ENCODE data around the gene CDKN2C. TPM values are rescaled to one million over a fixed set of nuclear protein-coding genes. Genes with fewer than 3 reads are reported as not detected.

Gene CDKN2C
- 10 to 100 TPM; 13.1 to 26.7 (median 24.9) TPM for total RNA-seq (2021; fragmentation: NEBNext Ultra II Directional; extraction: Animal tissue kit (Norgen Biotek cat#: 25700))
- long read RNA-seq, partial matches to known transcripts, result 1 of 5 reads
- long read RNA-seq, other reads (novel, unspliced or antisense), result 0 of 5 reads

DNA sequence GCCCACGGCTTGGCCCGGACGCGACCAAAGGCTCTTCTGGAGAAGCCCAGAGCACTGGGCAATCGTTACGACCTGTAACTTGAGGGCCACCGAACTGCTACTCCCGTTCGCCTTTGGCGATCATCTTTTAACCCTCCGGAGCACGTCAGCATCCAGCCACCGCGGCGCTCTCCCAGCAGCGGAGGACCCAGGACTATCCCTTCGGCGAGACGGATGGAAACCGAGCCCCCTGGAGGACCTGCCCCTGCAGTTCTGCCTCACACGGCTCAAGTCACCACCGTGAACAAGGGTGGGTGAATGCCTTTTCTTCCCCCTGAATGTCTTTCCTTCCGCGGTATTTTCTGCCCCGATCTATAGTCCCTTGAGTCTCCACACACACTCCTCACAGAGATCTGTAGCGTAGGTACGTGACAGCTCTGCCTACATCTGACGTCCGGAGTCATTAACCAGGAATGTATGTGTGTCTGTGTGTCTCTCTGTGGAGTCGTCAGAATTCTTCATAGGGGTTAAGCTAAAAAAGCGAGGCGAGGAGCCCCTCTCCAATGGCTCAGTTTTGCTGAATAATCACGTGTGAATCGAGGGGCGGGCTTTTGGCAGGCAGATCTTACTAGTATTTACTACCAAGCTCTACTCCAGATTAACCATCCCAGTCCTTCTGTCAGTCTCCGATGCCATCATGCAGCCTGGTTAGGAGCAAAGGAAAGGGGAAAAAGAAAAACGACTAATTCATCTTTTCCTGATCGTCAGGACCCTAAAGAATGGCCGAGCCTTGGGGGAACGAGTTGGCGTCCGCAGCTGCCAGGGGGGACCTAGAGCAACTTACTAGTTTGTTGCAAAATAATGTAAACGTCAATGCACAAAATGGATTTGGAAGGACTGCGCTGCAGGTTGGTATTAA is at the start of gene CDKN2C:
TSS of gene CDKN2C (plus strand) at position 635 of the 898 bp plus-strand sequence. CDS start at position 759, 124 bp downstream.
- DNase-seq, result peak; percentile 92
- Mint-ChIP-seq H3K27ac (peak within 1 kb of the TSS; percentile 94), H3K9me3 (no peaks in the 10 kb centered on the region), H3K27me3 (ENCODE audit: insufficient read depth) (peaks cover 5% of the 10 kb centered on the region), H3K4me1 (ENCODE audit: low read depth) (peaks cover 43% of the 10 kb centered on the region), H3K4me3 (peak within 1 kb of the TSS; percentile 96), H3K36me3 (ENCODE audit: low read depth) (peaks cover 22% of the 10 kb centered on the region)
- TF ChIP-seq, protein P1, sequence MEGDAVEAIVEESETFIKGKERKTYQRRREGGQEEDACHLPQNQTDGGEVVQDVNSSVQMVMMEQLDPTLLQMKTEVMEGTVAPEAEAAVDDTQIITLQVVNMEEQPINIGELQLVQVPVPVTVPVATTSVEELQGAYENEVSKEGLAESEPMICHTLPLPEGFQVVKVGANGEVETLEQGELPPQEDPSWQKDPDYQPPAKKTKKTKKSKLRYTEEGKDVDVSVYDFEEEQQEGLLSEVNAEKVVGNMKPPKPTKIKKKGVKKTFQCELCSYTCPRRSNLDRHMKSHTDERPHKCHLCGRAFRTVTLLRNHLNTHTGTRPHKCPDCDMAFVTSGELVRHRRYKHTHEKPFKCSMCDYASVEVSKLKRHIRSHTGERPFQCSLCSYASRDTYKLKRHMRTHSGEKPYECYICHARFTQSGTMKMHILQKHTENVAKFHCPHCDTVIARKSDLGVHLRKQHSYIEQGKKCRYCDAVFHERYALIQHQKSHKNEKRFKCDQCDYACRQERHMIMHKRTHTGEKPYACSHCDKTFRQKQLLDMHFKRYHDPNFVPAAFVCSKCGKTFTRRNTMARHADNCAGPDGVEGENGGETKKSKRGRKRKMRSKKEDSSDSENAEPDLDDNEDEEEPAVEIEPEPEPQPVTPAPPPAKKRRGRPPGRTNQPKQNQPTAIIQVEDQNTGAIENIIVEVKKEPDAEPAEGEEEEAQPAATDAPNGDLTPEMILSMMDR (IDR thresholded peaks at IDR 0.05), result peak; percentile 23; the same call in 1 of the 2 replicates

DNA sequence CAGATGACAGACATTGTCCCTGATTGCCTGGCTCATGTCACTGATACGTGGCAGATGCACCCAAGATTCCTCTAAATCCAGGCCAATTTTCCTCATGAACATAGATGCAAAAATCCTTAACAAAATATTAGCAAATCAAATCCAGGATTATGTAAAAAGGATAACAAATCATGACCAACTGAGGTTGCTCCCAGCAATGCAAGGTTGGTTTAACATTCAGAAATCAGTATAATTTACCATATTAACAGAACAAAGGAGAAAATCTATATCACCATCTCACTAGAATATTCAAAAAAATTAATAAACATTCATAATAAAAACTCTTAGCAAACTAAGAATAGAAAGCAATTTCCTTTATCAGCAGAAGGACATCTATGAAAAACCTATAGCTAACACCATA is 49.6 kb upstream of the CDKN2C start:
- no peak for DNase-seq
- no peaks in the 10 kb centered on the region for H3K27me3 Mint-ChIP-seq (ENCODE audit: insufficient read depth)
- H3K4me1 Mint-ChIP-seq (ENCODE audit: low read depth), result peaks cover 5% of the 10 kb centered on the region; the same call in 1 of the 2 replicates
- H3K36me3 Mint-ChIP-seq (ENCODE audit: low read depth), result peaks cover 26% of the 10 kb centered on the region
- TF ChIP-seq, protein P1 (IDR thresholded peaks at IDR 0.05), result no peak
- H3K4me3 Mint-ChIP-seq, result no peak overlapping the region
- H3K9me3 Mint-ChIP-seq, result peaks cover 11% of the 10 kb centered on the region
- H3K27ac Mint-ChIP-seq, result no peak overlapping the region

DNA sequence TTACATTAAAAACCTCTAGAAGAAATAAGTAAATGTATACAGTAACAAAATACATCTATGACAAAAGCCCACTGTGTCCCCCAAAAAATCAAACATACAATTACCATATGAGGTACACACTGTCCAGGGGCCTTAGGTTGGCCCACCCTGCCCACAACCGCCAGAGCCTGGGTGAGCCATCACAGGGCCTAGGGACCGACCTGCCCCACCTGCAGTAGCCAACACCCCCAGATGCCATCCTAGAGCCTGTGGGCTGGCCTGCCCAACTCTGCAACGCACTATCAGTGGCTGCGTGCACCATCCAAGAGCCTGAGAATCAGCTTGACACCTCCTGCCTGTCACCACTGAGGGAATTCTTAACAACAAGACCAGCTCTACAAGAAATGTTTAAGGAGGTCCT is 49.0 kb upstream of the CDKN2C start:
- peaks cover 5% of the 10 kb centered on the region; the same call in 1 of the 2 replicates for H3K4me1 Mint-ChIP-seq (ENCODE audit: low read depth)
- H3K36me3 Mint-ChIP-seq (ENCODE audit: low read depth), result peaks cover 26% of the 10 kb centered on the region
- H3K27me3 Mint-ChIP-seq (ENCODE audit: insufficient read depth), result no peaks in the 10 kb centered on the region
- H3K9me3 Mint-ChIP-seq, result peaks cover 11% of the 10 kb centered on the region
- TF ChIP-seq, protein P1 (IDR thresholded peaks at IDR 0.05), result no peak
- H3K27ac Mint-ChIP-seq, result no peak overlapping the region
- no peak overlapping the region for H3K4me3 Mint-ChIP-seq
- no peak for DNase-seq

DNA sequence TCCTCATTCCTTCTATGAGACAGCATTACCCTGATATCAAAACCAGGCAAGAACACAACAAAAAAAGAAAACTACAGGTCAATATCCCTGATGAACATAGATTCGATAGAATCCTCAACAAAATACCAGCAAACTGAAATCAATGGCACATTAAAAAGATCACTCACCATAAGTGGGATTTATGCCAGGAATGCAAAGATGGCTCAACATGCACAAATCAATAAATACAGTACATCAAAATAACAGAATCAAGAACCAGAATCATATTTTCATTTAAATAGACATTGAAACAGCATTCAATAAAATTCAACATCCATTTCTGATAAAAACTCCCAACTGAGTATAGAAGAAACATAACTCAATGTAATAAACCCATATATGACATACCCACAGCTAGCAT is 46.5 kb upstream of the CDKN2C start:
- Mint-ChIP-seq H3K36me3 (ENCODE audit: low read depth) (peaks cover 26% of the 10 kb centered on the region), H3K4me3 (no peak overlapping the region), H3K27ac (no peak overlapping the region), H3K27me3 (ENCODE audit: insufficient read depth) (no peaks in the 10 kb centered on the region), H3K4me1 (ENCODE audit: low read depth) (no peaks in the 10 kb centered on the region), H3K9me3 (peaks cover 11% of the 10 kb centered on the region)
- no peak for DNase-seq
- TF ChIP-seq, protein P1 (IDR thresholded peaks at IDR 0.05), result no peak

DNA sequence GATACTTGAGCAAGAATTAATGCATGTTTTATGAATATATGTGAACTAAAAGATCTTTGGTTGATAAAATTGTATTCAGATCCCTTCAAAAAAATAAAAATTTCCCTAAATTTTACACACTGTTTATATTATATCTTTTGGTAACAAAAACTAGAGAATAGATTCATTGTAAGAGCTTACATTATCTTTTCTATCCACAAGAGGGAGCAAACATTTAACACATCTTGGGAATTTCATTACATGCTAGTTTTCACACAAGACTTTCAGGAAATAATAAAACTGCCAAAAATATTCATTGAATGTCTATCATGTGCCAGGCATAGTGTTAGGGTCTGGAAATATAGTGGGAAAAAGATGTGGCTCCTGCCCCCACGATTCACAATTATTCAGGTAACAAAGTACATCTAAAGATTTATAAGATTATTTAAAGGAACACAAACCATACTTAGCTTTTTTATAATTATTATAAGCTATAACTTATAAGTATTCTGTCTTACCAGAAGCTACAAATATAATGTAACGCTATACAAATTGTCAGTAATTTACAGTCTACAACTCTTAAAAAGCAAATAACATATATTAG is 40.6 kb upstream of the CDKN2C start:
- H3K4me1 Mint-ChIP-seq (ENCODE audit: low read depth), result peaks cover 12% of the 10 kb centered on the region
- H3K4me3 Mint-ChIP-seq, result no peak overlapping the region
- peaks cover under 1% of the 10 kb centered on the region; the same call in 1 of the 2 replicates for H3K36me3 Mint-ChIP-seq (ENCODE audit: low read depth)
- H3K9me3 Mint-ChIP-seq, result no peaks in the 10 kb centered on the region
- peak; percentile 37 for DNase-seq
- H3K27ac Mint-ChIP-seq, result no peak overlapping the region
- no peaks in the 10 kb centered on the region for H3K27me3 Mint-ChIP-seq (ENCODE audit: insufficient read depth)
- TF ChIP-seq, protein P1 (IDR thresholded peaks at IDR 0.05), result peak; percentile 84
